ENCODE data around the gene SLITRK5. TPM values are rescaled to one million over a fixed set of nuclear protein-coding genes. Genes with fewer than 3 reads are reported as not detected.
A peak's percentile ranks its signal among the peaks of the same experiment; 100 is the strongest.

The SLITRK5 gene, protein sequence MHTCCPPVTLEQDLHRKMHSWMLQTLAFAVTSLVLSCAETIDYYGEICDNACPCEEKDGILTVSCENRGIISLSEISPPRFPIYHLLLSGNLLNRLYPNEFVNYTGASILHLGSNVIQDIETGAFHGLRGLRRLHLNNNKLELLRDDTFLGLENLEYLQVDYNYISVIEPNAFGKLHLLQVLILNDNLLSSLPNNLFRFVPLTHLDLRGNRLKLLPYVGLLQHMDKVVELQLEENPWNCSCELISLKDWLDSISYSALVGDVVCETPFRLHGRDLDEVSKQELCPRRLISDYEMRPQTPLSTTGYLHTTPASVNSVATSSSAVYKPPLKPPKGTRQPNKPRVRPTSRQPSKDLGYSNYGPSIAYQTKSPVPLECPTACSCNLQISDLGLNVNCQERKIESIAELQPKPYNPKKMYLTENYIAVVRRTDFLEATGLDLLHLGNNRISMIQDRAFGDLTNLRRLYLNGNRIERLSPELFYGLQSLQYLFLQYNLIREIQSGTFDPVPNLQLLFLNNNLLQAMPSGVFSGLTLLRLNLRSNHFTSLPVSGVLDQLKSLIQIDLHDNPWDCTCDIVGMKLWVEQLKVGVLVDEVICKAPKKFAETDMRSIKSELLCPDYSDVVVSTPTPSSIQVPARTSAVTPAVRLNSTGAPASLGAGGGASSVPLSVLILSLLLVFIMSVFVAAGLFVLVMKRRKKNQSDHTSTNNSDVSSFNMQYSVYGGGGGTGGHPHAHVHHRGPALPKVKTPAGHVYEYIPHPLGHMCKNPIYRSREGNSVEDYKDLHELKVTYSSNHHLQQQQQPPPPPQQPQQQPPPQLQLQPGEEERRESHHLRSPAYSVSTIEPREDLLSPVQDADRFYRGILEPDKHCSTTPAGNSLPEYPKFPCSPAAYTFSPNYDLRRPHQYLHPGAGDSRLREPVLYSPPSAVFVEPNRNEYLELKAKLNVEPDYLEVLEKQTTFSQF
- total RNA-seq (under 1 TPM; 0.09 to 0.13 TPM), polyA plus RNA-seq (ENCODE audit: insufficient read length in 6 of 6) (1 to 10 TPM; 1.8 to 2.6 (median 2.1) TPM)
- long read RNA-seq, donor 1, result 0 reads
- long read RNA-seq, donor 2, result 0 reads
- long read RNA-seq, donor 3, result 0 reads
- long read RNA-seq, donor 4, result 0 reads
- long read RNA-seq, donor 5, full-length matches to known transcripts, result 1 of 1 reads
- long read RNA-seq, donor 5, partial matches to known transcripts, result 0 of 1 reads
- long read RNA-seq, donor 5, other reads (novel, unspliced or antisense), result 0 of 1 reads
- long read RNA-seq, donor 6, full-length matches to known transcripts, result 1 of 1 reads
- long read RNA-seq, donor 6, partial matches to known transcripts, result 0 of 1 reads
- long read RNA-seq, donor 6, other reads (novel, unspliced or antisense), result 0 of 1 reads
- long read RNA-seq, donor 7, result 0 reads
- long read RNA-seq, donor 8, full-length matches to known transcripts, result 1 of 1 reads
- long read RNA-seq, donor 8, partial matches to known transcripts, result 0 of 1 reads
- long read RNA-seq, donor 8, other reads (novel, unspliced or antisense), result 0 of 1 reads
- long read RNA-seq, donor 9, result 0 reads
- long read RNA-seq, donor 10, result 0 reads
- long read RNA-seq, donor 11, full-length matches to known transcripts, result 3 of 9 reads
- long read RNA-seq, donor 11, partial matches to known transcripts, result 0 of 9 reads
- long read RNA-seq, donor 11, other reads (novel, unspliced or antisense), result 6 of 9 reads
- long read RNA-seq, donor 12, full-length matches to known transcripts, result 2 of 2 reads
- long read RNA-seq, donor 12, partial matches to known transcripts, result 0 of 2 reads
- long read RNA-seq, donor 12, other reads (novel, unspliced or antisense), result 0 of 2 reads

DNA sequence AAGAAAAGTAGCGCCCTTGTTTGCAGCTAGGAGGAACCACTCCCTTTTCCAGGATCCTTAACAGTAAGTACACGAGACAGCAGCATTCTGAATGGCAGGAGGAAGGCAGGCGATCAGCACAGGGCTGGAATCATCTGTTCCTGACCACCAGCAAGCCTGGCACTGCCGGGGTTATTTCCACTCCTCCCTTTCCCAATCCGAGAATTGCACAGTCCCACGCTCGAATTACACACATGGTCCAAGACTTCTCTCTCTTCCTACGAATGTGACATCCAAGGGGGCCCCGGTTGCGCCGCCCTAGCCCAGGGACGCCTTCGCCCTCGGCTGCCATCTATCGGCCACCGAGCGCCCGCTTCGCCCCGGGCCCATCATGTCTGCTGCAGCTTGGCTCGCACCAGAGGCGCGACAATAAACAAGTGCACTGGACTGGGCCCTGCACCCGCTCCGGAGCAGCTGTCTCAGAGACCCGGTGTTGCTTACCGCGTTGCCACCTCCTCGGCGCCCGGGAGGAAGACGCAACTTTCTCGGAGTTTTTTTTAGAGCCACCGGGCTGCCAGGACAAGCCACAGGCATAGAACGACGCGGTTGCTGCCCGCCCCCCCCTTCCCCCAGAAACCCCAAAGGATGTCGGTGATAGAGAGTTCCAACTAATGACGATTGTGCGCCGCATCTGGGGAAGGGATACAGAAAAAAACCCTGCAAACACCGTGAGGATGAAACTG is at the start of gene SLITRK5:
Gene SLITRK5 (plus strand): TSS at position 341 of the 722 bp plus-strand sequence. CDS start 4,018 bp downstream, outside the sequence.
- Histone ChIP-seq H3K4me3 (peak within 1 kb of the TSS; percentile 36 to 46), H3K27me3 (peaks cover 42 to 62% of the 10 kb centered on the region in 2 donors), H3K36me3 (no peaks in the 10 kb centered on the region), H3K27ac (no peak within 1 kb of the TSS), H3K9me3 (no peaks in the 10 kb centered on the region), H3K4me1 (peaks cover 16 to 28% of the 10 kb centered on the region in 2 donors)
- intact Hi-C loops (cut with DNase I), result no loop called here
- TF ChIP-seq, protein P1, sequence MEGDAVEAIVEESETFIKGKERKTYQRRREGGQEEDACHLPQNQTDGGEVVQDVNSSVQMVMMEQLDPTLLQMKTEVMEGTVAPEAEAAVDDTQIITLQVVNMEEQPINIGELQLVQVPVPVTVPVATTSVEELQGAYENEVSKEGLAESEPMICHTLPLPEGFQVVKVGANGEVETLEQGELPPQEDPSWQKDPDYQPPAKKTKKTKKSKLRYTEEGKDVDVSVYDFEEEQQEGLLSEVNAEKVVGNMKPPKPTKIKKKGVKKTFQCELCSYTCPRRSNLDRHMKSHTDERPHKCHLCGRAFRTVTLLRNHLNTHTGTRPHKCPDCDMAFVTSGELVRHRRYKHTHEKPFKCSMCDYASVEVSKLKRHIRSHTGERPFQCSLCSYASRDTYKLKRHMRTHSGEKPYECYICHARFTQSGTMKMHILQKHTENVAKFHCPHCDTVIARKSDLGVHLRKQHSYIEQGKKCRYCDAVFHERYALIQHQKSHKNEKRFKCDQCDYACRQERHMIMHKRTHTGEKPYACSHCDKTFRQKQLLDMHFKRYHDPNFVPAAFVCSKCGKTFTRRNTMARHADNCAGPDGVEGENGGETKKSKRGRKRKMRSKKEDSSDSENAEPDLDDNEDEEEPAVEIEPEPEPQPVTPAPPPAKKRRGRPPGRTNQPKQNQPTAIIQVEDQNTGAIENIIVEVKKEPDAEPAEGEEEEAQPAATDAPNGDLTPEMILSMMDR (IDR thresholded peaks at IDR 0.05), result peak; percentile 70 to 79
- peak; percentile 71 to 90 (median 78) for DNase-seq
- ATAC-seq, result peak; percentile 97

DNA sequence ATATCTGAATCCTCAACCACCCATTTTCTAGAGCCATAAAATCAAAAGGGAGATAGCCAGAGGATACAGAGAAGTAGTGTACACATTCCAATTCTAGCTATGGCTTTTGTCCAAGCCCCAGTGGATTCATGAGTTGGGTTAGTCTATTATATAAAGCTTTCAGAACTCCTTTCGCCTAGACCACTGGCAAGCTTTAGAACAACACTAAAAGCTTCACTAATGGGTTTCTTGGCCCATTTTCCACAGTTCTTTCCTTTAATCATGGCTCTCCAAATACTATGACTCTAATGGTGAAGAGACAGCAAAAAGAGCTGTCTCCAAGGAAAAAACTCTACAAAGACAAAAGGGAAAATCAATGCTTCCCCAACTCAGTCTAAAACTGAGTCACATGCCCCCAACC is 48.2 kb upstream of the SLITRK5 start:
- no peak overlapping the region for H3K4me3 ChIP-seq
- ATAC-seq, result no peak
- H3K27me3 ChIP-seq, result no peaks in the 10 kb centered on the region
- H3K4me1 ChIP-seq, result no peaks in the 10 kb centered on the region
- no peaks in the 10 kb centered on the region for H3K36me3 ChIP-seq
- no peak overlapping the region for H3K27ac ChIP-seq
- H3K9me3 ChIP-seq, result peaks cover 0 to 3% of the 10 kb centered on the region in 2 donors
- DNase-seq, result no peak
- TF ChIP-seq, protein P1 (IDR thresholded peaks at IDR 0.05), result no peak
- intact Hi-C loops (cut with DNase I), result no loop called here

DNA sequence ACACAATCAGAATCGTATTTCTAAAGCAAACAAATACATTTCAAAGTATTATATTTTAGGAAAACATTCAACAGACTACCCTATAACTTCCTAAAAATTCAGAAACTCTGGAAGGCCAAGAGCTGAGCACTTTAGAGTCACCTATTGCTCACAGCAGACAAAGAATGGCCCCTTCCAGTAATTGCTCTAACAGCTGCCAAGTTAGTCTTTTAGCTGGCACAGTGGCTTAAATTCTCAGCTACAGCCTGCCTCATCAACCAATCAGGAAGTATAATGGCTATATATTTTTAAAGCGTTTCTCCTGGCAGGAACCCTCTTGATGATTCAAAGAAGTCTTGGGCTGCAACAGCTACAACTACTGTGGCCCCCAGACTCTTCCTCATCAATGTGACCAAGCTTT is 14.9 kb upstream of the SLITRK5 start:
- TF ChIP-seq, protein P1 (IDR thresholded peaks at IDR 0.05), result no peak
- H3K9me3 ChIP-seq, result no peaks in the 10 kb centered on the region
- no peaks in the 10 kb centered on the region for H3K36me3 ChIP-seq
- H3K4me3 ChIP-seq, result no peak overlapping the region
- H3K4me1 ChIP-seq, result no peaks in the 10 kb centered on the region
- DNase-seq (peak in 1 of 4 donors; percentile 27), ATAC-seq (peak; percentile 30)
- H3K27me3 ChIP-seq, result no peaks in the 10 kb centered on the region
- intact Hi-C loops (cut with DNase I), result no loop called here
- H3K27ac ChIP-seq, result no peak overlapping the region

DNA sequence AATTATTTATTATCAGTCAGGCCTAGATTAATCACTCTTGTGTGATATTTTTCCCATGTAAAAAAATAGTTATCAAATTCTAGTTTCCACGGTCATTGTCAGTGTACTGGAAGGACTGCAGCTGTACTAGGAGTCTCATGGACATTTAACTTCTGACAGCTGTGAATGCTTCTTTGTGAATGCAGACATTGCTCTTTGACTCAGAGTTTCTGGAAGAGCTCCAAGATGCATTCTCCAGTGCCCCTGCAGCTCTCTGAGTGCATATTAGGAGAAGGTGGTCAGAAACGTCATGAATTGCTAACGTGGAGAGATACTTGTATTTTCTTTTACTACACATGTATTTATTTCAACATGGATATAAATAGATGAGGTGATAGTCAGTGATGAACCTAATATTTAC is 9.7 kb upstream of the SLITRK5 start:
- H3K27ac ChIP-seq, result no peak overlapping the region
- no peaks in the 10 kb centered on the region for H3K4me1 ChIP-seq
- H3K9me3 ChIP-seq, result no peaks in the 10 kb centered on the region
- DNase-seq (no peak), ATAC-seq (no peak)
- no peak overlapping the region for H3K4me3 ChIP-seq
- no peaks in the 10 kb centered on the region for H3K27me3 ChIP-seq
- no peaks in the 10 kb centered on the region for H3K36me3 ChIP-seq
- intact Hi-C loops (cut with DNase I), result no loop called here
- TF ChIP-seq, protein P1 (IDR thresholded peaks at IDR 0.05), result no peak

Data from left lung (tissue), 14 donors.